HS-27A (cell line): ENCODE data around the gene KCNIP1.

ENCODE experiments used
- DNase-seq: peaks from one replicate; pipeline ENCODE4 v3.0.0-alpha.2; 2012; ENCODE audit warnings: low read depth, missing footprints

Gene KCNIP1

GRCh38 chr5:170597872-170598271, 94.1 kb downstream of the KCNIP1 start:
- no peak for DNase-seq

DNA sequence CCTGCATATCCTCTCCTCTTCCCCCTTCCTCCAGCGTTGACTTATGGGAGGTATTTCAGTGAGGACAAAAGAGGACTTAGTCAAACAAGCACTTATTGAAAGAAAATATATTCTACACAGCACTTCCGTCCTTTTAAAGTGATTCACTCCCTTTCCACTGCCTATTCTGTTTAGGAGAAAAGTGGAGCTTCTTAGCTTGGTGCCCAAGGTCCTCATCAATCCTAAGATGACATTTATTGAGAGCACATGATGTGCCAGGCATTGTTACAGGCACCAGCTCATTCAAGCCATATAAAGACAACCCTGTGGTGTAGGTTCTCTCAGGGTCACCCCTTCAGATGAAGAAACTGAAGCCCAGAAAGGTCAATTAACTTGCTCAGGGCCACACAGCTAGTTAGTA, 95.9 kb downstream of the KCNIP1 start:
- DNase-seq, result no peak

DNA sequence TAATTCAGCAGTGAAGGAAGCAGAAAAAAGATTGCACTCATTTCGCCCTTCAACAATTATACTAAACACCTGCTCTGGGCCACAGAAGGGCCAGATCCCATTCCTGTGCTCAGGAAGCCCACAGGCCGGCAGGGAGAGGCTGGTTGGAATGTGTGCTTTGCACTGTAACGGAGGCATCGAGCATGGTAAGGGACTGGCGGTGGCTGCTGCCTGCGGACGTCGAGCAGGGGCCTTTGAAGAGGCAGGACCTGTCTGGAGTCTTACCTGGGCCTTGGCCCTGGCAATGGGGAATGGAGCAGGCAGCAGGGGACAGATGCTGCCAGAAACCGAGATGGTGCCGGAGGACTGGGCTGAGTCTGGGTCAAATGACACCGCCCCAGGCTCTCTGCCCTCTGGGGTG, 97.8 kb downstream of the KCNIP1 start:
- no peak for DNase-seq

DNA sequence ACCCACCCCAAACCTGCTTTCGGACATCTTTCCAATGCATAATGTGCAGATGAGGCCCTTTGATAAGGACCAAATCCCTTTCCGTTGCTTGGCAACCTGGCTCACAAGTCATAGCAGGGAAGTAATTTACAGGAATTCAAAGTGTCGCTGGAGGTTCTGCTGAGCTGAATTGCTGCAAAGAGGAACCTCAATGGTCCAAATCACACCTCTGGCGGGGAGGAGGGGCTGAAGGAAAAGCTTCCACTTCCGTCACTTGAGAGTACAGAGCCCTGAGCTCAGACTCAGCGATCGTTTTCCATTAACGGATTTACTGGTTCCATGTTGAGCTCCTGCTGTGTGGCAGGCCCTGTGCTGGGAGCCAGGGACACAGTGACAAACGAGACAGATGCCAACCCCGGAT, 99.3 kb downstream of the KCNIP1 start:
- DNase-seq, result no peak

GRCh38 chr5:170603578-170604565, 100.1 kb downstream of the KCNIP1 start:
- no peak for DNase-seq

- no peak for DNase-seq
These were observed 103.1 kb downstream of the KCNIP1 start for GRCh38 chr5:170606941-170607340.

- DNase-seq, result no peak
These were observed 107.8 kb downstream of the KCNIP1 start for GRCh38 chr5:170611449-170612090.

GRCh38 chr5:170612256-170612678, 108.4 kb downstream of the KCNIP1 start:
- DNase-seq, result no peak

DNA sequence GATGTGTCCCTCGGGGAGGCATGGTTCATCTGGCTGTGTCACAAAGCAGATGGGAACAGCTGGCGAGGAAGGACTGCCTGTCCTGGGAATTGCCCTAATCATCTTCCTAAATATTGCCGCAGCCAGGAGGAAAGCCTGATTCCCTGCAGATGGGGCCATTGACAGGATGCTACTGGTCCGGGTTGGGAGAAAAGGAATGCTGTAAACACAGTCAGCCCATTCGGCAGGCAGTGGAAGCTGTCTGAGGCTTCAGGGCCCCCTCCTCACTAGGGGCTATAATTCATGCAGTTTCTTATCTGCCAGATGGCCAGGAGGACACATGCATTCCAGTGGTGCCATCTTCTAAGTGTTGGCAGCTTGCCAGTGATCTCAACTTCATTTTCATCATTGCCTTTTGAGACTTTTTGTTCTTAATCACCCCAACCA, 110.3 kb downstream of the KCNIP1 start:
- no peak for DNase-seq

DNA sequence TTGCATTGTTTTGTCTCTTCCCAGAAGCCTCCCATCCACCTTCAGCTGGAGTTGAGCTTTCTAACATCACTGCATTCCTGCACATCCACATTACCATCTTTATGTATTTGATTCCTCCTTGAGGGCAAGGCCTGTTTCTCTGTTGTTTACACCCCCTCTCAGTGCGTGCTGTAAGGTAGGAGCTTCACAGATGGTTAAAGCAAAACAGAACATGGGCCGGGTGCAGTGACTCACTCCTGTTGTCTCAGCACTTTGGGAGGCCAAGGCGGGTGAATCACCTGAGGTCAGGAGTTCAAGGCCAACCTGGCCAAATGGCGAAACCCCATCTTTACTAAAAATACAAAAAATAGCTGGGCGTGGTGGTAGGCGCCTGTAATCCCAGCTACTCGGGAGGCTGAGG, 110.9 kb downstream of the KCNIP1 start:
- no peak for DNase-seq

DNA sequence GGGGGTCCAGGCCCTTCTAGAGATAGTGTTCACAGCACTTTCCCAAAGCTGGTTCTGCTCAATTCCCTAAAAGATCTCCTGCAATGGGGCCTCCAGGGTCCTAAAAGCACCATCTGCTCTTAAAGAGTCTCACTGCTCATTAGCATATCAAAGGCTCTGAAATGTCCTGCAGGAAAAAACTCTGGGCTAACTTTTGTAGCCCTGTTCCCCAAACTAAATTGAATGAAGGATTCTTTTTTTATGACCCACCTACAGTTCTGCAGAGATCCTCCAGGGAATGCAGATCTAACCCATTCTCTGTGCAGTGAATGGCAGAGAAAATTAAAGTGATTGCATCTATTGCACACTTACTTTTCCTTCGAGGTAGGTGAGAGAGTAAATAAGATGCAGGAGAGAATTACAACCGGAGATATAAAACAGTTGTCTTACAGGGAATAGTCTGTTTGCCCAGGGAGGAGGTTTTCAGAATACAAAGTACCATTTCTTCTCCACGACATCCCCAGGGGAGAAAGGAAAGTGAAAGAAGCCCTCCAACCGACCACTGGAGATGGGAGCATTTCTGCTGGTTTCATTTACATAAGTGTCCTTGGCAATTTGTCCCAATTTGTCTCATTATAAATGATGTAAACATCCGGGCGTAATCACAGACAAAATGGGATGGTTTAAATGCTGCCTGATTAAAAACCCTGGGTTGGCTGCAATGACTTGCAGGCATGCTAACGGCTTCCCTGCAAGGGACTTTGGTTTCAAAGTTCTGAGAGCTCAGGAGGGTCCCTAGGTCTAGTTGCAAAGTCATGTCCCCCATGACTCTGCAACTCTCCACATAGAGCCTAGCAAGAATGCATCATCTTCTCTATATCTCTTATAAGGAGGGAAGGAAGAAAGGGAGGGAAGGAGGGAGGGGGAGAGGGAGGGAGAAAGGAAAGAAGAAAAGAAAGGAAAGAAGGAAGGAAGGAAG, 114.0 kb downstream of the KCNIP1 start:
- no peak for DNase-seq

GRCh38 chr5:170619869-170620268, 116.0 kb downstream of the KCNIP1 start:
- DNase-seq, result no peak

DNA sequence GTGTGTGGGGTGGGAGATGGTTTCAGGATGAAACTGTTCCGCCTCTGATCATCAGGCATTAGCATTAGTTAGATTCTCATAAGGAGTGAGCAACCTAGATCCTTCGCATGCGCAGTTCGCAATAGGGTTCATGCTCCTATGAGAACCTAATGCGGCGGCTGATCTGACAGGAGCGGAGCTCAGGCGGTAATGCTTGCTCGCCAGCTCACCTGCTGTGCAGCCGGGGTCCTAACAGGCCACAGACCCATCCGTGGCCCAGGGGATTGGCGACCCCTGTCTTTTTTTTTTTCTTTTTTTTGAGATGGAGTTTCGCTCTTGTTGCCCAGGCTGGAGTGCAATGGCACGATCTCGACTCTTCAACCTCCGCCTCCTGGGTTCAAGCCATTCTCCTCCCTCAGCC, 119.1 kb downstream of the KCNIP1 start:
- no peak for DNase-seq

DNA sequence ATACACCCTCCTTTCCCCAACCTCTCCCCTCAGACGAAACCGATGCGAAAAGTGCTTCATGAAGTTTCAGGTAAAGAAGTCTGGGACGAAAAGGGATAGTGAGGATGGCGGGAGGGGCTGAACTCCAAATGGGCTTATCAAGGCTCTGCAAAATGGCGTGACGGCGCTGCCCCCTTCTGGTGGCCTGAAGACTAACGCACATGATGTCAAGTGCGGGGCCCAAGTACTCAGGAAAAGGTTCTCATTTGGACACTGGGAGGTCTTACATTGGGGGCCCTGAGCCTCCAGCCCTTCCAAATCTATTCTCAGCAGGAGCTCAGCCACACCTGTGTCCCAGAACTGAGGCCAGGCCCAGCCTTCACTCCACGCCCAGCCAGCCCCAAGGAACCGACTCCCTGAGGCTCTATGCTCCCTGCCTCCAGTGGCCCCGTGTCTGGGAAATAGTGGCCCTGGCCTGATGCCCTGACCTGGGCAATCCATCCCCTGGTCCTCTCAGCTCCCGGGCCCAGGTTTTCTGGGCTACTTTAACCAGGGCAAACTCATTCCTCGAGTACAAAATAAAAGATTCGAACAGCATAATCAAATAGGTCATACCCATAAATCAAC, 119.9 kb downstream of the KCNIP1 start:
- no peak for DNase-seq

- DNase-seq, result no peak
These were observed 121.7 kb downstream of the KCNIP1 start for GRCh38 chr5:170625221-170626165.

DNA sequence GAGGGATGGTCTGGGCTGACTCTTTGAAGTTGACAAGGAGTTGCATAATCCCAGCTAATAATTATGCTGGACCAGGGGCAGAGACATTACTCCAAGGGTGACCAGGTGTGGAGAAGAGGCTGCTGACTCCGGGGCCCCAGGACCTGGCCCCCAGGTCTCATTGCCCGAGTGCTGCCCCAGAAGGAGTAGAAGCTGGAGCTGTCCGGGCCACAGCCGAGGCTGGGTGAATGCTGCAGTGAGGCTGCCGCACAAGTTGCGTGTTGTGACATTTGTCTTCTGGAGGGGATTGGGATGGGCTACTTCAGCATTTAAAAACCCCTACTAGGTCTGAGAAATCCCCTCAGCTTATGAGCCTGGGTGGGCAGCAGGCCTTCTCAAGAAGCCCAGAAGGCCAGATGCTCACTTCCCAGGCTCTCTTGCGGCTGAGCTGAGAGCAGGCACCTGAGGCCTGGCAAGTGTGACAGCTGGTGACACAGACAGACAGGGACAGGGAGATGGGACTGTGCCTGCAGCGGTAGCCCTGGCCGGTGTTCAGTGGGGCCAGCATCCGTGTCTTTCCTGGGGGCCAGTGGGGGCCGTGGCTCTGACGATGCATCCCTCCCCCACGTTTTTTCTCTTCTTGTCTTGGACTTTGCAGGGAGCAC, 122.8 kb downstream of the KCNIP1 start:
- DNase-seq, result no peak

DNA sequence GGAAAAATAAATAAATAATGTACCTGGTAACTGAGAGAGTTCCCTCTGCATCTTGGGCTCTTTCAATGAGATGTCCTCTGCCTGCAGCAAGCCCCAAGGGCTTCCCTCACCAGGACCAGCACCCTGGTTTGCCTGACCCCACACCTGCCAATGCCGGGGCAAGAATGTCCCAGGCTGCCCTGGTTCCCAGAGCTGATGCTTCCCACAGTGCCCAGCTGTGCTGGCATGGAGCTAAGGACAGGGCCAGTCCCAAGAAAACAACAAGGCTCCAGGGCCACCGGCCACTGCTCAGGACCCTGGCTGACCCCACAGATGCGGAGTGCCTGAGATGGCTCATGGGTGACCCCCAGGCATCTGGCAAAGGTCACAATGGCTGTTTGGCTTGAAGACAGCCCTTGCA, 123.5 kb downstream of the KCNIP1 start:
- DNase-seq, result no peak

GRCh38 chr5:170628028-170628427, 124.2 kb downstream of the KCNIP1 start:
- DNase-seq, result no peak

- no peak for DNase-seq
These were observed 125.1 kb downstream of the KCNIP1 start for GRCh38 chr5:170628691-170629565.
